Endothelial cell of umbilical vein (primary cell): Measurements from ENCODE around the gene ATP5IF1. TPM values are rescaled to one million over a fixed set of nuclear protein-coding genes. Genes with fewer than 3 reads are reported as not detected.
A peak's percentile ranks its signal among the peaks of the same experiment; 100 is the strongest.

Source experiments
- BruUV-seq: library from RNA; stranded (reverse); fragments of 400-500 nt; replicated peaks from 2 replicates; lab custom pipeline; 2021; lab: Mats Ljungman, UMichigan
- CTCF ChIA-PET: fragments of 300-600, 350-600 bp; sonication (Branson Sonifier 250); formaldehyde crosslinking; loops from one replicate; lab custom pipeline; 2021; ENCODE audit warnings: antibody characterized with exemption, inconsistent platforms; lab: Charles Lee
- POLR2A ChIA-PET: fragments of 300-600, 350-600 bp; sonication (Branson Sonifier 250); formaldehyde crosslinking; loops from one replicate; lab custom pipeline; 2021; ENCODE audit warnings: antibody characterized with exemption, inconsistent platforms; lab: Charles Lee
- DNase-seq: peaks from one replicate; pipeline ENCODE4 v3.0.0-alpha.2; 2011; ENCODE audit warnings: low read depth, low spot score
- FAIRE-seq: peaks from 2 replicates; lab custom pipeline; 2011; peaks lifted over from hg19 to GRCh38; lab: Jason Lieb, UNC
- H2AFZ ChIP-seq: 2 replicates; pipeline ENCODE4 v1.6.0; 2012; ENCODE audit warnings: low read depth, low read length, control low read depth, inconsistent platforms
- H3K27ac ChIP-seq: 2 replicates; pipeline ENCODE4 v1.5.1; 2011; ENCODE audit warnings: low read depth, mild to moderate bottlenecking, control low read depth, low read length, moderate library complexity; ENCODE audit not compliant: insufficient read depth
- H3K27me3 ChIP-seq, 2 experiments: 2 replicates each; pipeline versions ENCODE4 v1.6.0 to v1.6.1; 2011; ENCODE audit warnings: low read length in 2 of 2, mixed read lengths in 1 of 2; ENCODE audit not compliant: control insufficient read depth in 2 of 2, insufficient read depth in 2 of 2
- H3K36me3 ChIP-seq, 2 experiments: 2 replicates in 1 of 2; 3 replicates in 1 of 2; pipeline ENCODE4 v1.5.1; 2011; ENCODE audit warnings: low read length in 2 of 2, mild to moderate bottlenecking in 1 of 2, moderate library complexity in 1 of 2; ENCODE audit not compliant: control insufficient read depth in 2 of 2, insufficient read depth in 2 of 2; ENCODE audit errors: extremely low read depth in 1 of 2
- H3K4me1 ChIP-seq: 3 replicates; pipeline ENCODE4 v1.5.1; 2011; ENCODE audit warnings: mild to moderate bottlenecking, low read length; ENCODE audit not compliant: control insufficient read depth, insufficient read depth; ENCODE audit errors: extremely low read depth
- H3K4me2 ChIP-seq: 2 replicates; pipeline ENCODE4 v1.6.1; 2011; ENCODE audit warnings: low read length, control low read depth, mixed read lengths; ENCODE audit not compliant: insufficient read depth
- H3K4me3 ChIP-seq, 3 experiments: fragments of 200-600 bp in 1 of 3; sonication (generic), shearing (Covaris generic) in 1 of 3; replicated peaks in 1 of 3; 2 replicates each; pipeline ENCODE4 v1.5.1; 2011 to 2016; ENCODE audit warnings: control low read depth in 3 of 3, low read length in 3 of 3, mild to moderate bottlenecking in 2 of 3, inconsistent platforms in 1 of 3, low read depth in 1 of 3, moderate library complexity in 1 of 3; ENCODE audit not compliant: insufficient read depth in 1 of 3
- H3K79me2 ChIP-seq: 2 replicates; pipeline ENCODE4 v1.6.0; 2012; ENCODE audit warnings: low read length, inconsistent platforms; ENCODE audit not compliant: control insufficient read depth, insufficient read depth
- H3K9ac ChIP-seq: replicated peaks from 2 replicates; pipeline ENCODE3; 2011; ENCODE audit warnings: low read length, control low read depth; ENCODE audit not compliant: insufficient read depth; ENCODE audit errors: extremely low read depth
- H3K9me1 ChIP-seq: replicated peaks from 3 replicates; pipeline ENCODE4 v1.6.0; 2011; ENCODE audit warnings: mild to moderate bottlenecking, low read length; ENCODE audit not compliant: control insufficient read depth, insufficient read depth; ENCODE audit errors: extremely low read depth
- H3K9me3 ChIP-seq: replicated peaks from 2 replicates; pipeline ENCODE4 v1.5.1; 2012; ENCODE audit warnings: low read length, inconsistent platforms; ENCODE audit not compliant: control insufficient read depth, insufficient read depth
- H4K20me1 ChIP-seq: replicated peaks from 2 replicates; pipeline ENCODE3; 2011; ENCODE audit warnings: mild to moderate bottlenecking, low read length; ENCODE audit not compliant: control insufficient read depth, insufficient read depth; ENCODE audit errors: extremely low read depth
- EZH2 ChIP-seq: IDR thresholded peaks from 2 replicates; pipeline ENCODE4 v1.6.1; 2012; ENCODE audit warnings: borderline replicate concordance, low read depth, mild to moderate bottlenecking, moderate library complexity, low read length, inconsistent platforms; ENCODE audit not compliant: severe bottlenecking
- GATA2 ChIP-seq: IDR thresholded peaks from 2 replicates; pipeline ENCODE4 v1.7.0; 2011; ENCODE audit warnings: low read depth, mild to moderate bottlenecking, moderate library complexity, mixed read lengths, low read length; ENCODE audit not compliant: insufficient read length, insufficient read depth
- JUN ChIP-seq: IDR thresholded peaks from 2 replicates; pipeline ENCODE4 v1.6.1; 2011; ENCODE audit warnings: borderline replicate concordance, low read depth; ENCODE audit not compliant: insufficient read length, insufficient read depth
- POLR2AphosphoS5 ChIP-seq: IDR thresholded peaks from 2 replicates; pipeline ENCODE4 v1.6.1; 2012; ENCODE audit warnings: low read depth, mild to moderate bottlenecking, control low read depth, low read length, moderate library complexity; ENCODE audit not compliant: insufficient read depth
- dilution Hi-C: fragments of 300-500 bp; cut with MboI; formaldehyde crosslinking; loops from one replicate; pipeline ENCODE4 v1.15.0; 2019; ENCODE audit warnings: low sequenced_read_pairs; ENCODE audit not compliant: extremely low pct_ligation_motif_present
- intact Hi-C: fragments of 100-400 bp; cut with micrococcal nuclease; formaldehyde crosslinking; loops from one replicate; pipeline ENCODE4 v1.10.0; 2022
- polyA plus RNA-seq, 4 experiments: library from polyadenylated mRNA; depleted of rRNA in 3 of 4; stranded (reverse) in 3 of 4; unstranded in 1 of 4; fragments of >200 nt; gene quantifications; 2 replicates each; pipeline versions ENCODE4 v1.2.1 to v1.2.3, GENCODE V29; 2011 to 2012; ENCODE audit warnings: missing spikeins in 1 of 4
- total RNA-seq: library from RNA; stranded (reverse); gene quantifications from 2 replicates; pipeline ENCODE4 v1.2.3, GENCODE V29; 2021
- TF ChIP-seq, protein P1 (sequence below): IDR thresholded peaks from 2 replicates; pipeline ENCODE4 v1.6.1; 2011; ENCODE audit not compliant: insufficient read depth, insufficient read length

ATP5IF1 gene
- total and polyA plus RNA-seq, 2 donors (not counting 3 experiments of a cell fraction or from before 2014, with no cell fraction given), result 133 to 243 TPM

GRCh38 chr1:28243685-28244311 lies 7.9 kb downstream of the ATP5IF1 start:
- Histone ChIP-seq H3K9me3 (no peaks in the 10 kb centered on the region), H3K4me1 (peaks cover 23% of the 10 kb centered on the region), H2AFZ (no peak overlapping the region), H4K20me1 (no peaks in the 10 kb centered on the region), H3K36me3 (no peaks in the 10 kb centered on the region), H3K27ac (no peak overlapping the region), H3K9me1 (no peaks in the 10 kb centered on the region), H3K27me3 (no peaks in the 10 kb centered on the region), H3K4me3 (no peak overlapping the region), H3K4me2 (peak overlapping the region; percentile 24), H3K9ac (no peak overlapping the region), H3K79me2 (peaks cover 2% of the 10 kb centered on the region)
- FAIRE-seq (peak; percentile 82), DNase-seq (peak; percentile 58)
- ChIA-PET POLR2A (interaction anchor here (0.6 to 1.1 kb wide), 3 partner anchors 8 to 374 kb away, joined by 3 to 5 read pairs (median 4); partner anchors contain the start of gene ATP5IF1), CTCF (interaction anchor here (0.7 to 1.6 kb wide), 6 partner anchors 8 to 359 kb away, joined by 3 to 5 read pairs (median 4); no protein-coding TSS in a partner anchor)
- TF ChIP-seq EZH2, result no peak
- TF ChIP-seq POLR2AphosphoS5, result no peak
- no peak for TF ChIP-seq JUN
- no peak for TF ChIP-seq GATA2
- TF ChIP-seq, protein P1, sequence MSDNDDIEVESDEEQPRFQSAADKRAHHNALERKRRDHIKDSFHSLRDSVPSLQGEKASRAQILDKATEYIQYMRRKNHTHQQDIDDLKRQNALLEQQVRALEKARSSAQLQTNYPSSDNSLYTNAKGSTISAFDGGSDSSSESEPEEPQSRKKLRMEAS, result no peak
- intact Hi-C loops (no loop called here), dilution Hi-C loops (no loop called here)
- BruUV-seq, result no TSS peak
